ENCODE results near the gene MOB3A.

DNA sequence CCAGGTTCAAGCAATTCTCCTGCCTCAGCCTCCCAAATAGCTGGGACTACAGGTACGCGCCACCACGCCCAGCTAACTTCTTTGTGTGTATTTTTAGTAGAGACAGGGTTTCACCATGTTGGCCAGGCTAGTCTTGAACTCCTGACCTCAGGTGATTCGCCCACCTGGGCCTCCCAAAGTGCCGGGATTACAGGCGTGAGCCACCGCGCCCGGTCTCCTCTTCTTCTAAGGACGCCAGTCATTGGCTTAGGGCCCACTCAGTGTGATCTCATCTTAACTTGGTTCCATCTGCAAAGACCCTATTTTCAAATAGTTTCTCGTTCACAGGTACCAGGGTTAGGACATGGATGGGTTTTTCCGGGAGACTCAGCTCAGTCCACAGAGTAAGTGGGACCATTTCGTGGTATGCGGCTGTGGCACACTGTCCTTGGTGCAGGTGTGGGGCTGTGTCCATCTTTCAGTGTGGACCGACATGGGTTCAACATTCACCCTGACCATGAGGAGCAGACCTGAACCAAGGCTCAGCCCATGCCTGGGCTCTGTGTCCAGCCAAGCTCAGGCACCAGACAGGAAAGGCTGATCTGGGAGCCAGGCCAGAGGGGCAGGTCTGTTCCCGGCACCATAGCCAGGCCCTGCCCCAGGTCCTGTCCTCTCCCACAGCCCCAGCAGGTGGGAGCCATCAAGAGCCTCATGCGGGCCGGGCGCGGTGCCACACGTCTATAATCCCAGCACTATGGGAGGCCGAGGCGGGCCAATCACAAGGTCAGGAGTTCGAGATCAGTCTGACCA lies 42.3 kb downstream of the MOB3A start:
- TF ChIP-seq SIN3A (IDR thresholded peaks at IDR 0.05; ENCODE audit: borderline replicate concordance, low read depth, low read length), result no peak
- no peak for TF ChIP-seq ZHX1 (CRISPR knock-in tag; IDR thresholded peaks at IDR 0.05; ENCODE audit: low read depth)
- TF ChIP-seq SRF (IDR thresholded peaks at IDR 0.05; ENCODE audit: low read depth, low read length), result no peak

Measured in HepG2 (cell line).